Sigmoid colon (tissue), 4 donors: Measurements from ENCODE around the gene MLXIP.

Source experiments
- EP300 ChIP-seq, 4 donors: sonication (generic); formaldehyde crosslinking; IDR thresholded peaks; one replicate each; pipeline ENCODE4 v1.6.1; 2017; ENCODE audit warnings: antibody characterized with exemption in 4 of 4
- POLR2A ChIP-seq, 2 donors: fragments of 450-650 bp; IDR thresholded peaks; one replicate each; pipeline ENCODE4 v1.6.1; 2016; ENCODE audit warnings: antibody characterized with exemption in 2 of 2, mild to moderate bottlenecking in 2 of 2, moderate library complexity in 2 of 2
- TF ChIP-seq, protein P1 (sequence below), 4 experiments: fragments of 450-650 bp in 3 of 4; fragments of 200-600 bp in 1 of 4; IDR thresholded peaks; one replicate each; pipeline ENCODE4 v1.5.1; 2016 to 2019; ENCODE audit warnings: antibody characterized with exemption in 4 of 4, mild to moderate bottlenecking in 3 of 4, moderate library complexity in 2 of 4

DNA sequence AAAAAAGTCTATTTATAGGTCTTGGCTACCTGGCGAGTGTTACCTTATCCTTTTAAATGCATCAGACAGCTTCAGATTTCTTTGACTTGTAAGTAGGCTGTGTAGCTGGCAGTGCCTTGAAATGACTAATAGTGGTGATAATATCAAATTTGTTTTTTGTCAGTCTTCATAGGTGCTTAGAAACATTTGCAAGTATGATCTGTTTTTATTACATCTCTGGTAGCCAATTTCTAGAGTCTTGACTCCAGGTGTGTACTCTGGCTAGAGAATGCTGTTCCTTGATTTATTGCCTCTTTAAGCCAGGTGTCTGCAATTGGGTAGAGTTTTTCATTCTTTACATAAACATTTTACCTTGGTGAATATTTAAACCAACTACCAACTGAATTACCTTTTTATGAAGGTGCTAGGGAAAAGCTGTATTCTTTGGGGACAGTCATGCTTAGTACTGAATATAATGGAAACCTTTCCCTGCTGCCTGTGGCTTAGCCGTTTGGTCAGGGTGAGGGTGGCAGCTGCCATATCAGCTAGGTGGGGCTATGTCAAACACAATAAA, 32.6 kb downstream of the MLXIP start:
- TF ChIP-seq POLR2A (IDR thresholded peaks at IDR 0.05), result no peak
- TF ChIP-seq, protein P1, sequence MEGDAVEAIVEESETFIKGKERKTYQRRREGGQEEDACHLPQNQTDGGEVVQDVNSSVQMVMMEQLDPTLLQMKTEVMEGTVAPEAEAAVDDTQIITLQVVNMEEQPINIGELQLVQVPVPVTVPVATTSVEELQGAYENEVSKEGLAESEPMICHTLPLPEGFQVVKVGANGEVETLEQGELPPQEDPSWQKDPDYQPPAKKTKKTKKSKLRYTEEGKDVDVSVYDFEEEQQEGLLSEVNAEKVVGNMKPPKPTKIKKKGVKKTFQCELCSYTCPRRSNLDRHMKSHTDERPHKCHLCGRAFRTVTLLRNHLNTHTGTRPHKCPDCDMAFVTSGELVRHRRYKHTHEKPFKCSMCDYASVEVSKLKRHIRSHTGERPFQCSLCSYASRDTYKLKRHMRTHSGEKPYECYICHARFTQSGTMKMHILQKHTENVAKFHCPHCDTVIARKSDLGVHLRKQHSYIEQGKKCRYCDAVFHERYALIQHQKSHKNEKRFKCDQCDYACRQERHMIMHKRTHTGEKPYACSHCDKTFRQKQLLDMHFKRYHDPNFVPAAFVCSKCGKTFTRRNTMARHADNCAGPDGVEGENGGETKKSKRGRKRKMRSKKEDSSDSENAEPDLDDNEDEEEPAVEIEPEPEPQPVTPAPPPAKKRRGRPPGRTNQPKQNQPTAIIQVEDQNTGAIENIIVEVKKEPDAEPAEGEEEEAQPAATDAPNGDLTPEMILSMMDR (IDR thresholded peaks at IDR 0.05), result no peak
- no peak for TF ChIP-seq EP300 (IDR thresholded peaks at IDR 0.05)
